Rectal smooth muscle tissue (tissue), 1 donor: ENCODE results near the gene TOM1L2.
A peak's percentile ranks its signal among the peaks of the same experiment; 100 is the strongest.

Experiments
- H3K27ac ChIP-seq: one replicate; pipeline ENCODE4 v1.7.0; 2013; ENCODE audit warnings: low read depth, low read length, inconsistent platforms
- H3K27me3 ChIP-seq: one replicate; pipeline ENCODE4 v1.7.0; 2013; ENCODE audit warnings: low read length; ENCODE audit not compliant: control insufficient read depth, insufficient read depth
- H3K36me3 ChIP-seq: one replicate; pipeline ENCODE4 v1.7.0; 2013; ENCODE audit warnings: low read length; ENCODE audit not compliant: control insufficient read depth, insufficient read depth
- H3K4me1 ChIP-seq: one replicate; pipeline ENCODE4 v1.7.0; 2013; ENCODE audit warnings: low read length; ENCODE audit not compliant: control insufficient read depth, insufficient read depth
- H3K4me3 ChIP-seq: one replicate; pipeline ENCODE4 v1.7.0; 2013; ENCODE audit warnings: low read length
- H3K9ac ChIP-seq: one replicate; pipeline ENCODE4 v1.7.0; 2013; ENCODE audit warnings: low read length

TOM1L2 gene

DNA sequence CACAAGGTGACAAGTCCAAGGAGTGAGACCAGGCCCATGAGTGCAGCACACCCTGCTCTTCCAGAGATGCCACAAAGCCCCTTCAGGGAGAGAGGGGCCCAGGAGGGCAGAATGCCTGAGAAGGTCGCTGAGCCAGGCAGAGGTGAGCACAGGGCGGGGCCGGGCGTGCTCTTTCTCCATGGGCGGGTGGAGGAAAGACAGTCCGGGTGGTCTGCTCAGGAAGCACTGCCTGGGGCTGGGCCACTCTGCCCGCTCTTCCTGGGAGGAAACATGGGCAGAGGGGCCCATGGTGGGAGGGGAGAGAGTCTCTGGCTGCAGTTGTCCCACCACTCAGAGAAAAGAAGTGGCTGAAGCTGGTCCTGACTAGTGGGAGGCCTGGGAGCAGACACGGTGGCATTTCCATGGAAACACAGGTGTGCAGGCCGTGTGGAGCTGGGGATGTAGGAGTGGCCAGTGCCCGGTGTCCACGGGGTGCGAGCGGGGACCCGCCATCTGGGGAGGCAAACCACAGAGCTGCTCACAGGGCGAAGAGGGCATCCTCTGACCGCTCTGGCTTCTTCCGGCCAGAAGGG is 125.0 kb downstream of the TOM1L2 start:
- Histone ChIP-seq H3K27ac (no peak overlapping the region), H3K27me3 (no peaks in the 10 kb centered on the region), H3K36me3 (peaks cover 12% of the 10 kb centered on the region), H3K9ac (no peak overlapping the region), H3K4me3 (no peak overlapping the region), H3K4me1 (peaks cover 15% of the 10 kb centered on the region)

DNA sequence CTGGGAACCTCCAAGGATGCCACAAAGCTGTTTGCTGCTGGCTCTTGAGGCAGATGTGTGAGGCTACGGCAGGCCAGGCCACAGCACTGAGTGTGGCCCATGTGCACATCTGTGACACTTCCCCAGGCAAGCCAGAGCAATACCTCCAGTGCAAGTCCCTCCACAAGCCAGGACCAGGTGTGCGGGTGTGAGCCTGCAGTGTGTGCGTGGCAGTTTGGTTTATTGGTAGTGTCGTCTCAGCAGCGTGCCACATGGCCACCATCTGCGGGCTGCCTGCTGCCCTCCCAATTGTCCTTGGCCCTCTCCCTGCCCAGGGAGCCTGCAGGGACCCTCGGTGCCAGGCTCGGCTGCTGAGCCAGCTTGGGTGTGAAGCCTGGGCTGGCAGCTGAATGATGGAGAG is 125.6 kb downstream of the TOM1L2 start:
- no peak overlapping the region for H3K4me3 ChIP-seq
- peaks cover 12% of the 10 kb centered on the region for H3K36me3 ChIP-seq
- no peak overlapping the region for H3K27ac ChIP-seq
- no peaks in the 10 kb centered on the region for H3K27me3 ChIP-seq
- H3K9ac ChIP-seq, result no peak overlapping the region
- H3K4me1 ChIP-seq, result peaks cover 15% of the 10 kb centered on the region

DNA sequence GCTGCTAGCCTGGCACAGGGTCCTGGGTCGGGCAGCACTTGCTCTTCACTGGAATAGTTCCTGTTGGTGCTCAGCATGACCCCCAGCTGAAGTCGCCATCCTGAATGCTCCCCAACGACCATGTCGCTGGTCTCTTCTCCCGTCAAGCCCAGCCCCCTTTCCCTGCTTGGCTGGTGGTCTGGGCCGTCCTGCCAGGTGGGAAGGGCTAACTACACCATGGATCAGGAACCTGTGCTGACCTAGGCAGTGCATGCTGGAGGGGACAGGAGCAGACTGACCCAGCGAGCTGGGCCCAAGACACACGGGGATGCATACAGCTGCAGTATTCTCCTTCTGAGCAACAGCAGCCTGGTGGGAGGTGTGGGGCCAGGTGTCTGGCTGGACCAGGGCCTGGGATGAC is 126.2 kb downstream of the TOM1L2 start:
- Histone ChIP-seq H3K9ac (no peak overlapping the region), H3K4me1 (peaks cover 15% of the 10 kb centered on the region), H3K27me3 (no peaks in the 10 kb centered on the region), H3K36me3 (peaks cover 12% of the 10 kb centered on the region), H3K4me3 (no peak overlapping the region), H3K27ac (no peak overlapping the region)

DNA sequence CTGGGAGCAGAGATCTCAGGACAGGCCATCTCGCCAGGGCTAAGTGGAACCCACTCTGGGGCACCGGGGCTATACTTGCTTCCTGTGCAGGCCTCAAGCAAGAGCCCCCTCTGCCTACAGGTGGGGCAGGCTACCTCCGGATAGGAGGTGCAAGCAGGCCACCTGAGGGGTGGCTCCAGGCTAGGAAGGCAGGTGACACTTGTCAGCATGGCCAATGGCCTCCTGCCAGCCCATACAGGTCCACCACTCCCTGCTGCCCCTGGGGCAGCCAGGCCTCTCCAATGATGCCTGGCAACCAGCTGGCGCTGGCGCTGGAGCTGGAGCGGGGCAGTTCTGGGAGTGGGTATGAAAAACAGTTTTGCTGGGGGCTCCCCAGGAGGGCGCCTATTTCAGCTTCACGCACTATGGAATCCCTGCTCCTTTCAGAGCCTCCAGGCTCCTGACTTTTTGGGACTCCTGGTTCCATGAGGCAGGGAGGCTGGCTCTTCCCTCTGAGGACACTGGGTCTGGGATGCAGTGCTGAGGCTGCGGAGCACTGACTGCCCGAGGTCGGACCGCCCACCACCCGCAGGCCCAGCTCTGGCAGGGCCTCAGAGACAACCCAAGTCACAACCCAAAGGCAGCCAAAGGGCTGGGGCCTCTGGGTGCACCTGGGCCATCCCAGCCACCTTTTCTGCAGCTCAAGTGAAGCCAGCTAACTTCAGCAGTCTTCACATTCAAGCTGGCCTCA is 127.0 kb downstream of the TOM1L2 start:
- Histone ChIP-seq H3K4me1 (peaks cover 15% of the 10 kb centered on the region), H3K27me3 (no peaks in the 10 kb centered on the region), H3K9ac (no peak overlapping the region), H3K4me3 (no peak overlapping the region), H3K27ac (no peak overlapping the region), H3K36me3 (peaks cover 10% of the 10 kb centered on the region)

DNA sequence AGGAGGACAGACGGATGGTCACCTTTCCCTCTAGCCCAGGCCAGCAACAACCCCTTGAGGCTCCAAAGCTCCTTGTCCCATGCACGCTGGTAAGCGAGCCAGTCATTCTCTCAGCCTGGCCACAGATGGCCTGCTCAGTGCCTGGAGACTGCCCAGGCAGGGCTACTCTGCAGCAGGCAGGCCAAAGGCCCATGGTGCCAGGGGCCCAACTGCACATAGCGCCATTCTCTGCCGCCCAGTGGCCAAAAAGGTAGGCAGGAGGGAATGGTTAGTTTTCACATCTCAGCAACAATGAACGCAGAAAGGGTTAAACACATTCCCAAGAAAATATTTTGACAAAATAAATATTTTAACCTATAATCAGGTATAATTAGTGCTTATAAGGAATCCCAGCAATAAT is 127.7 kb downstream of the TOM1L2 start:
- H3K4me1 ChIP-seq, result peaks cover 14% of the 10 kb centered on the region
- H3K9ac ChIP-seq, result no peak overlapping the region
- H3K27me3 ChIP-seq, result no peaks in the 10 kb centered on the region
- H3K27ac ChIP-seq, result no peak overlapping the region
- peaks cover 10% of the 10 kb centered on the region for H3K36me3 ChIP-seq
- no peak overlapping the region for H3K4me3 ChIP-seq

DNA sequence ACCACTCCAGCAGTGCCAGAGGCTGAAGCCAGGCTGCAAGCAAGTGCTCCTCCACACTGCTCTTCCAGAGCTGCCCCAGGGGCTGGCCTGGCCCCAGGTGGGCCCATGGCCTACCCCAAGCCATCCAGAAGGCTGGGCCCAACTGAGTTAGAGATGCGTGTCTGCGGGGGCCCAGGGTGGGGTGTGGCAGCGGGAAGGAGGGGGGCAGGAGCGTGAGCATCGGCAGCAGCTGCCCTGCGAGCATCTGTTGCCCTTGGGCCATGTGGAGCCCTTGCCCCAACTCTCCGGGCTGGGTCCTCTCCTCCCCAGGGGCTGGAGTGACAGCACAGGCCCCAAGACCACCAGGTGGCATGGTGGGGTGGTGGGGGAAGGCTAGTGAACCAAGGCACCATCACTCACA is 128.1 kb downstream of the TOM1L2 start:
- Histone ChIP-seq H3K4me3 (no peak overlapping the region), H3K36me3 (peaks cover 10% of the 10 kb centered on the region), H3K27me3 (no peaks in the 10 kb centered on the region), H3K4me1 (peaks cover 12% of the 10 kb centered on the region), H3K27ac (no peak overlapping the region), H3K9ac (no peak overlapping the region)

DNA sequence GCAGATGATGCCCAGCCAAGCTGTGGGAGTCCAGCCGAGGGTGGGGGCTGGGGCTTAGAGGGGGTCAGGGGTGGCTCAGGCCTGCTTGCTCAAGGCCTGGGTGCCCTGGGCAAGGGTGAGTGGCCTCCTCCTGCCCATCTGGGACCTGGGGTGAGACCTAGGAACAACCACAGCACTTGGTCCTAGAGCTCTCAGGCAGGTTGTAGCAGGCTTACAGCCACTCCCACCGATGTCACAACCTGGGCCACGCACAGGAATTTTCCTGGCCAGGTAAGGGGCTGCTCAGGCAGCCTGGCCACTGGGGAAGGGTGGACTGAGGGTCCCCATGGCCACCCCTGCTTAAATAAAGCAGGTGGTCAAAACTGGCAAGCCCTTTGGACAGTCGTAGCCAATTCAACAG is 129.1 kb downstream of the TOM1L2 start:
- no peak overlapping the region for H3K27ac ChIP-seq
- H3K4me1 ChIP-seq, result peaks cover 7% of the 10 kb centered on the region

DNA sequence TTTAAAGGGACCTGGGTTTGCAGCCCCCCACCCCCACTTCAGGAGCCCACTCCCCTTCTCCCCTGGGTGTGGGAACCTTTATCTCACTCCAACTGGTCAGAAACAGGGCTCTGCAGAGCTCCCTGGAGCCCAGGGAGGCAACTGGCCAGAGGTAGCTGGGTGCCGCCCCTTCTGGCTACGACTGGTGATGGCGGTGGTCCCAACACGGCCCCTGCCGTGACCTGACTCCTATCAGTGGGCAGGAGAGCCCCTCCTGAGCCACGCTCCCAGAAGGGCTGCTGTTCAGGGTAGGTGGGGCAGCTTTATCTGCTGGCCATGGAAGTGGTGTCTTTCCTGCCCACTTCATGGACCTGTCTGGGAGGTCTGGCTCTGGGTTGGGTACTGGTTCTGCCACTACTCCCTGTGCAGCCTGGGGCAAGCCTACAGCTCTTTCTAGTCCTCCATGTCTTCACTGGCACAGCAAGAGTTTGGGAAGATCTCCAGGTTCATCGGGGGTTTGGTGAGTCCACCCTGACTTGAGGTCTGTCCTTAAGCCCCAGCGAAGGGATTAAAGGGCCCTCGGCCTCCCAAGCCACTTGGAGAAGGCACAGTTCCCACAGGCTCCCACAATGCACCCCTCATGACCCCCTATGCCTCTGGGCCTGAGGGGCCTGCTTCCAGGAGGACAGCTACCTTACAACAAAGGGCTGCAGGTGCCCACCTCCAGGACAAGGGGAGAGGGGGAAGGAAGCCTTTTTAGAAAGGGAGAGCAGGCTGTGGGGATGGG is 129.9 kb downstream of the TOM1L2 start:
- H3K9ac ChIP-seq, result no peak overlapping the region
- H3K36me3 ChIP-seq, result peaks cover 10% of the 10 kb centered on the region
- peaks cover 15% of the 10 kb centered on the region for H3K4me1 ChIP-seq
- H3K27ac ChIP-seq, result no peak overlapping the region
- H3K27me3 ChIP-seq, result no peaks in the 10 kb centered on the region
- H3K4me3 ChIP-seq, result no peak overlapping the region

More for the DNA sequence above, 129.1 kb downstream of the TOM1L2 start:
- H3K9ac ChIP-seq, result no peak overlapping the region
- no peak overlapping the region for H3K4me3 ChIP-seq
- H3K36me3 ChIP-seq, result peaks cover 10% of the 10 kb centered on the region
- H3K27me3 ChIP-seq, result no peaks in the 10 kb centered on the region

DNA sequence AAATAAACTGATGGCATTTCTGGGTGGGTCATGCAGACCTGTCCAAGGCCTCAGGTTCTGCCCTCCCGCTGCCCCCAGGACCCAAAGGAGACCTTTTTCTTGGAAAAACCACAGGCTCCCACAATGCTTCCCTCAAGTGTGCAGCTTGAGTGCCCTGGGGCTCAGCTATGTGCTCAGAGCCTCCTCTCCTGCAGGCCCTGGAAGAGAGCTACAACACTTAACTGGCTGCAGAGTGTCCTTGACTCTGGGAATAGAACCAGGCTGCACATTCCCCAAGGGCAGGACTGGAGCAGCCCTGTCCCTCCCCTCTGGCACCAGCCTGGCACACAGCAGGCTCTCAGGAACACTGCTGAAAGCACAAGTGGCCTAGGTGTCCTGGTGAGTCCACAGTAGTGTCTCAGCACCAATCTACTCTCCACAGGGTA is 130.6 kb downstream of the TOM1L2 start:
- peaks cover 19% of the 10 kb centered on the region for H3K4me1 ChIP-seq
- H3K27ac ChIP-seq, result peak overlapping the region; percentile 96
- H3K36me3 ChIP-seq, result peaks cover 4% of the 10 kb centered on the region

DNA sequence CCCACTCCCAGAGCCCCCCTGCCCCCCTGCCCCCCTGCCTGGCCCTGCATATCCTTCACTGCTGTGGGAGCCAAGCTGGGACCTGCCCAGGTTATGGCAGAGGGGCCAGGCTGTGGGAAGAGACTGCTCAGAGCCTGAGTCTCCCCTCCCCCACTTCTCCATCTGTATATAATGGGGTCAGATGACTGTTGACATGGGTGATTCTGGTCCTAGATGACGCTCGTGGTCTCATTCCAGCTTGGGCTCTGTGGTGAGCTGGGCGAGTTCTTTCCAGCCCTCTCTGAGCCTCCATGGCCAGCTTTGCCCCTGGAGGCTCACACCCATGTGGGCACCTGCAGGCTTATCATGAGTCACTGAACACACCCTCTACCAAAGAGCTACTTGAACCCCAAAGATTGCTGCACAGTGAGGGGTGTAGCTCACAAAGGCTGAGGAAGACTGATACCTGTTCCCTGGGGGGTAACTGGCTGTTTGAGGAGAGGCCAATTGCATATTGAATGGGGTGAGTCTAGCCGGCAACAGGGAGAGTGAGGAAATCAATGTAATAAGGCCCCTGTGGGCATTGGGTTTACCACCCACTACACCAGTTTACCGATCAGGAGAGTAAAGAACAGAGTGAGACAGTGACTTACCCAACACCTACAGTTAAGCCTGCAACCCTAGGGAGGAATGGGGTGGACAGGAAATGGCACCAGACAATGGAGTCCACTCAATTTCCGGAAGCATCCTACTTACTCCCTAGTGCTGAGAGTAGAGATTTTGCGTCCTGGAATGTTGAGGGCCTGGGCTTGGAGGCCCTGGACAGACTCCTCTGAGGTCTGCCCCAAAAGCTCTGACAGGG is 131.2 kb downstream of the TOM1L2 start:
- Histone ChIP-seq H3K4me1 (peaks cover 19% of the 10 kb centered on the region), H3K4me3 (no peak overlapping the region), H3K27me3 (no peaks in the 10 kb centered on the region), H3K36me3 (no peaks in the 10 kb centered on the region), H3K27ac (peak overlapping the region; percentile 96), H3K9ac (peak overlapping the region; percentile 61)

More for the DNA sequence above, 130.6 kb downstream of the TOM1L2 start:
- Histone ChIP-seq H3K27me3 (no peaks in the 10 kb centered on the region), H3K4me3 (no peak overlapping the region), H3K9ac (no peak overlapping the region)

DNA sequence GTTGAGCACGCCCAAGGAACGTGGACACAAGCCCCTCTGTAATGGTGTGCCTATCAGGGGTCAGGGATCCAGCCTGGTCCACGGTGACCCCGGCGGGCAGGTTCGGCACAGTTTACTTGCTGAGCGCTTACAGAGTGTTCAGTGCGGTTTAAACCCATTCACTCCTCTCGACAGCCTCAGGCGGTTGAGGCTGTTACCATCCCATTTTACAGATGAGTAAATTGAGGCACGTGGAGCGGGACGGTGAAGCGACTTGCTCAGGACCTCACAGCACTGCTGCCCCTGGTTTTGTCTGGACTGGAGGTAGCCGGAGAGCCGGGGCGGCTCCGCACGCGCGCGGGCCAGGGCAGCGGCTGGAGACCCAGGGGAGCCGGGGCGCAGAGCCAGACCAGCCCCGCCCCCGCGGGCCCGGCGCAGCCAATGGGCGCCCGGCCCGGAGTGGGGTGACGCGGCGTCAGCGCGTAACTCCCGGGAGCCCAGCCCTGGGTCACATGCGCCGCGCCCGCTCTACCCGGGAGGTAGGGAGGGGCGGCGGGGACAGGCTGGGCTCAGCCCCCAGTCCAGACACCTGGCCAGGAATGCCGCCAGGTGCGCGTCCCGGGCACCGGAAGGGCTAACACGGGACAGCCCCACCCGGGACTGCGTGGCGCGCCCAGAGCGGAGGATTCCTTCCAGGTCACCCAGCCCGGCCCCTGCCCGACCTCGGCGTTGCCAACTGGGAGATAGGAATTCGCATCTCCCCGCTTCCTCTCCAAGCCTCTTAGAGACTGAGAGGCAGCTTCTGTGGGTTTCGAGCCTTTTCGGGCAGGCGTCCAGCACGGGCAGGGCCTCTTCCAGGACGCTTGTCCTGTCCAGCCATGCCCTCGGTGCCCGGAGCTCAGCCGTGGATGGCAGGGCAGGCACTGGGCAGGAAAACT is 132.2 kb downstream of the TOM1L2 start:
- peaks cover 27% of the 10 kb centered on the region for H3K4me1 ChIP-seq
- H3K4me3 ChIP-seq, result peak overlapping the region; percentile 69
- no peaks in the 10 kb centered on the region for H3K36me3 ChIP-seq
- H3K9ac ChIP-seq, result peak overlapping the region; percentile 61
- H3K27ac ChIP-seq, result peak overlapping the region; percentile 96
- H3K27me3 ChIP-seq, result no peaks in the 10 kb centered on the region
